ENCODE data around the gene ANKRD30B. TPM values are rescaled to one million over a fixed set of nuclear protein-coding genes. Genes with fewer than 3 reads are reported as not detected.
"Not testable (repeated sequence)": the region's sequence is repeated elsewhere in the genome, so short reads cannot be mapped to it uniquely, and the experiment has no call there.

The ANKRD30B gene
- total and polyA plus RNA-seq, 2 of the 8 experiments (the other 6 are each of a cell fraction or from before 2014, with no cell fraction given) = not detected

DNA sequence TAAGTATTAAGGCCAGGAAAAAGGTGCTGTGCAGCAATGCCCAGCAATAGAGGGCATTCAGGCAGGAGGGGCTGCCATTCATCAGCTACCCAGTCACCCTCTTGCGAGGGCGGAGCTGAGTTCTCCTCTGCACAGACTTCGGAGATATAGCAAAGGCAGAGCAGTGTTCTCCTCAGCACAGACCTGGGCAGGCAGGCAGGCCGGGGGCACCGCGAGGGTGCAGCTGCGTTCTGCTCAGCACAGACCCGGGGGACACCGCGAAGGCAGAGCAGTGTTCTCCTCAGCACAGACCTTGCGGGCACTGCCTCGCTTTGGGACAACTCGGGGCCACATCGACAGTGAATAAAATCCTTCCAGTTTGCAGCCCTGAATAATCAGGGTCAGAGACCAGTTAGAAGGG lies 130.9 kb downstream of the ANKRD30B start:
- H3K27ac ChIP-seq (ENCODE audit: low read depth, low read length); H4K20me1 ChIP-seq (replicated peaks in 1 of 2; ENCODE audit: control insufficient read depth in 1 of 2, insufficient read depth in 2 of 2, low read length in 2 of 2); H2BK120ac ChIP-seq (replicated peaks; ENCODE audit: low read depth, low read length); H3K9ac ChIP-seq (replicated peaks in 1 of 4; ENCODE audit: extremely low read depth in 1 of 4, low read depth in 3 of 4, low read length in 3 of 4); H3K14ac ChIP-seq (ENCODE audit: insufficient read length); H3K4me1 ChIP-seq (replicated peaks in 1 of 4; ENCODE audit: control insufficient read depth in 3 of 4, insufficient read depth in 4 of 4, low read length in 3 of 4); H4K91ac ChIP-seq (replicated peaks; ENCODE audit: insufficient read length, low read length); CTCF ChIA-PET (ENCODE audit: partially characterized antibody); H2AK5ac ChIP-seq (ENCODE audit: low read depth, low read length); H3K4ac ChIP-seq (replicated peaks; ENCODE audit: insufficient read length, low read depth, low read length); H3K23me2 ChIP-seq (ENCODE audit: low read depth, low read length); H3K18ac ChIP-seq (ENCODE audit: extremely low read depth, low read length); H2BK20ac ChIP-seq (ENCODE audit: low read length); H3K56ac ChIP-seq (replicated peaks; ENCODE audit: insufficient read length, low read depth, low read length); H3K4me3 ChIP-seq (ENCODE audit: extremely low read depth in 1 of 4, insufficient read depth in 2 of 4, low read depth in 3 of 4, low read length in 4 of 4); H2BK12ac ChIP-seq (ENCODE audit: low read depth, low read length); H2AFZ ChIP-seq (ENCODE audit: low read length); H4K5ac ChIP-seq (ENCODE audit: insufficient read length, low read depth, low read length); H4K8ac ChIP-seq (ENCODE audit: extremely low read depth, insufficient read depth, low read length); H3K27me3 ChIP-seq (replicated peaks in 1 of 4; ENCODE audit: control insufficient read depth in 3 of 4, extremely low read depth in 1 of 4, insufficient read depth in 3 of 4, low read length in 3 of 4); H3K23ac ChIP-seq (ENCODE audit: insufficient read length); H3K36me3 ChIP-seq (ENCODE audit: control insufficient read depth in 2 of 4, insufficient read depth in 4 of 4, low read length in 3 of 4); H2BK5ac ChIP-seq (ENCODE audit: low read depth, low read length); H2BK15ac ChIP-seq (ENCODE audit: low read length); POLR2A ChIA-PET (ENCODE audit: partially characterized antibody); H3K79me2 ChIP-seq (ENCODE audit: control insufficient read depth in 1 of 2, insufficient read depth in 2 of 2, low read length in 2 of 2); H3K79me1 ChIP-seq (ENCODE audit: low read depth, low read length); DNase-seq (ENCODE audit: low read depth in 1 of 2, low spot score in 2 of 2); H3K4me2 ChIP-seq (ENCODE audit: insufficient read depth in 1 of 2, low read depth in 2 of 2, low read length in 2 of 2); FAIRE-seq: not testable (repeated sequence)
- peaks cover 0 to 31% of the 10 kb centered on the region in 2 experiments; a peak in 2 of 4 replicates for H3K9me3 ChIP-seq (ENCODE audit: insufficient read depth in 2 of 2, low read depth in 1 of 2, low read length in 1 of 2)
- 85% methylated on average over 4 of the region's 14 CpGs; no CpG with 5 or more reads in 1 of the 2 experiments for WGBS, 2 experiments (ENCODE audit: extremely low coverage in 1 of 2, insufficient coverage in 1 of 2, insufficient read length in 1 of 2, insufficient replicate concordance in 2 of 2, low coverage in 1 of 2, low lambda C conversion rate in 2 of 2, missing lambda C conversion rate in 1 of 2)
